Measurements from ENCODE around the gene TUBB1.

DNA sequence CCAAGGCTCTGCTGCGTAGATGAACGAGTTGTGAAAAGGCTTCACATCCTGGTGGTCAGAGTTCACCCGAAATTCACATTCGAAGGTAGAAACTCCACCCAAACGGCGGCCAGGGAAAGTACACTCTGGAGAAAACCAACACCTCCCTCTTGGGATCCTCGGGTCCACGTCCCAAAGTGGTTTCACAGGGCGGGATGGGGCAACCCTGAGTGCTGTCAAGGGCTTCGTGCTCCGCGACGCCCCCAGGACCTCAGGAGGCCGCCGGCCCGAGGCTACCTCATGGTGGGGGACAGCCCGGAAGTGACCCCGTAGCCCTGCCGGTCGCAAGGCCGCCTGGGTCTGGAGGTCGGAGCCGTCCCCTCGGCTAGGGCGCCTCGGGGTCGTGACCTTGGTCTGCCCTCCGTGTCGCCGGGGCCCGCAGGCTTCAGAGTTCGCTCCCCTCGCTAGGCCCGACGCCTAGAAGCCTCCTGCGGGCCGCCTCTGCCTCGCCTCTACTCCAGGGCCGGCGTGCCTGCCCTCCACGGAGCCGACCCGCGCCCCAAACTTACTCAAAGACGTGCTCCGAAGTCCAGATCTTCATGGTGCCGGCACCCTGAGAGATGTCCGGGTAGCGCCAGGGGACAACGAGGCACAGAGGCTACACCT is 23.0 kb downstream of the TUBB1 start, which contains the start of gene PRELID3B:
- TF ChIP-seq GATA3 (IDR thresholded peaks at IDR 0.05; ENCODE audit: low read depth, low read length): no peak
- no peak for TF ChIP-seq GATA2 (IDR thresholded peaks at IDR 0.05; ENCODE audit: low read depth, low read length)

Data from SH-SY5Y (cell line).